ENCODE results near the gene AFAP1. TPM values are rescaled to one million over a fixed set of nuclear protein-coding genes. Genes with fewer than 3 reads are reported as not detected.

Gene AFAP1
- total RNA-seq, 2 donors from 2014 or later: 29.7 to 43.9 TPM

GRCh38 chr4:7854697-7855370 lies 84.8 kb downstream of the AFAP1 start:
- intact Hi-C loops (cut with DNase I): no loop called here
- TF ChIP-seq CTCF (IDR thresholded peaks at IDR 0.05): no peak
- no peaks in the 10 kb centered on the region for H3K4me1 ChIP-seq
- H3K9ac ChIP-seq (ENCODE audit: low read depth in 2 of 2, low read length in 2 of 2): no peak overlapping the region
- H3K27ac ChIP-seq: no peak overlapping the region
- no peaks in the 10 kb centered on the region for H3K9me3 ChIP-seq
- no peaks in the 10 kb centered on the region for H3K27me3 ChIP-seq
- no peaks in the 10 kb centered on the region for H3K36me3 ChIP-seq
- no peak overlapping the region for H3K4me3 ChIP-seq
- DNase-seq: no peak

GRCh38 chr4:7854216-7854615 lies 85.4 kb downstream of the AFAP1 start:
- H3K4me1 ChIP-seq: no peaks in the 10 kb centered on the region
- no peaks in the 10 kb centered on the region for H3K27me3 ChIP-seq
- no peak overlapping the region for H3K27ac ChIP-seq
- intact Hi-C loops (cut with DNase I): no loop called here
- no peaks in the 10 kb centered on the region for H3K36me3 ChIP-seq
- H3K9me3 ChIP-seq: no peaks in the 10 kb centered on the region
- no peak for TF ChIP-seq CTCF (IDR thresholded peaks at IDR 0.05)
- H3K9ac ChIP-seq (ENCODE audit: low read depth in 2 of 2, low read length in 2 of 2): no peak overlapping the region
- no peak for DNase-seq
- no peak overlapping the region for H3K4me3 ChIP-seq

- H3K36me3 ChIP-seq: no peaks in the 10 kb centered on the region
- no peaks in the 10 kb centered on the region for H3K27me3 ChIP-seq
These were observed 86.4 kb downstream of the AFAP1 start for GRCh38 chr4:7853271-7853670.

GRCh38 chr4:7852568-7853185 lies 87.0 kb downstream of the AFAP1 start:
- H3K4me3 ChIP-seq: no peak overlapping the region
- no peak overlapping the region for H3K27ac ChIP-seq
- H3K36me3 ChIP-seq: no peaks in the 10 kb centered on the region
- no peaks in the 10 kb centered on the region for H3K9me3 ChIP-seq
- H3K27me3 ChIP-seq: no peaks in the 10 kb centered on the region
- DNase-seq: no peak
- TF ChIP-seq CTCF (IDR thresholded peaks at IDR 0.05): no peak
- intact Hi-C loops (cut with DNase I): no loop called here
- no peaks in the 10 kb centered on the region for H3K4me1 ChIP-seq
- no peak overlapping the region for H3K9ac ChIP-seq (ENCODE audit: low read depth in 2 of 2, low read length in 2 of 2)

More at GRCh38 chr4:7853271-7853670, 86.4 kb downstream of the AFAP1 start:
- intact Hi-C loops (cut with DNase I): no loop called here
- no peaks in the 10 kb centered on the region for H3K9me3 ChIP-seq
- H3K4me3 ChIP-seq: no peak overlapping the region
- H3K4me1 ChIP-seq: no peaks in the 10 kb centered on the region
- H3K27ac ChIP-seq: no peak overlapping the region
- no peak for TF ChIP-seq CTCF (IDR thresholded peaks at IDR 0.05)
- no peak overlapping the region for H3K9ac ChIP-seq (ENCODE audit: low read depth in 2 of 2, low read length in 2 of 2)
- no peak for DNase-seq

GRCh38 chr4:7850489-7850888 lies 89.2 kb downstream of the AFAP1 start:
- Histone ChIP-seq H3K36me3 (no peaks in the 10 kb centered on the region), H3K27ac (no peak overlapping the region)

More at GRCh38 chr4:7850489-7850888, 89.2 kb downstream of the AFAP1 start:
- no peak for DNase-seq
- intact Hi-C loops (cut with DNase I): no loop called here
- no peaks in the 10 kb centered on the region for H3K9me3 ChIP-seq
- no peaks in the 10 kb centered on the region for H3K4me1 ChIP-seq
- H3K27me3 ChIP-seq: no peaks in the 10 kb centered on the region
- no peak overlapping the region for H3K4me3 ChIP-seq
- no peak overlapping the region for H3K9ac ChIP-seq (ENCODE audit: low read depth in 2 of 2, low read length in 2 of 2)
- TF ChIP-seq CTCF (IDR thresholded peaks at IDR 0.05): no peak

Measured in colonic mucosa (tissue), 4 donors.